HEK293 (cell line): ENCODE data around the gene TRIM2.
A peak's percentile ranks its signal among the peaks of the same experiment; 100 is the strongest.

Experiments used
- BCL11A ChIP-seq: fragments of 450-650 bp; formaldehyde crosslinking; IDR thresholded peaks from 2 replicates; pipeline ENCODE4 v1.5.1; 2016; ENCODE audit warnings: low read depth, missing biosample characterization, missing genetic modification characterization
- BCL11B ChIP-seq: fragments of 450-650 bp; formaldehyde crosslinking; IDR thresholded peaks from 2 replicates; pipeline ENCODE4 v1.5.1; 2016; ENCODE audit warnings: low read depth, missing biosample characterization, missing genetic modification characterization
- HOXC10 ChIP-seq: sonication (generic); formaldehyde crosslinking; IDR thresholded peaks from 2 replicates; pipeline ENCODE4 v1.8.1; 2023; ENCODE audit warnings: mild to moderate bottlenecking, missing genetic modification reagents
- IKZF3 ChIP-seq: fragments of 450-650 bp; IDR thresholded peaks from 2 replicates; pipeline ENCODE4 v1.5.0; 2018; ENCODE audit warnings: missing biosample characterization, mild to moderate bottlenecking, missing genetic modification characterization, moderate library complexity
- INSM2 ChIP-seq: fragments of 450-650 bp; formaldehyde crosslinking; IDR thresholded peaks from 2 replicates; pipeline ENCODE4 v1.5.1; 2016; ENCODE audit warnings: missing biosample characterization, missing genetic modification characterization
- PRDM1 ChIP-seq: fragments of 450-650 bp; formaldehyde crosslinking; IDR thresholded peaks from 2 replicates; pipeline ENCODE4; 2016; ENCODE audit warnings: missing biosample characterization, missing genetic modification characterization
- PRDM4 ChIP-seq: fragments of 450-650 bp; formaldehyde crosslinking; IDR thresholded peaks from 2 replicates; pipeline ENCODE4 v1.5.1; 2017; ENCODE audit warnings: missing biosample characterization, missing genetic modification characterization
- ZBTB1 ChIP-seq: fragments of 450-650 bp; formaldehyde crosslinking; IDR thresholded peaks from 2 replicates; pipeline ENCODE4 v1.5.1; 2016; ENCODE audit warnings: missing biosample characterization, missing genetic modification characterization
- ZBTB44 ChIP-seq: fragments of 450-650 bp; IDR thresholded peaks from 2 replicates; pipeline ENCODE4 v1.5.1; 2018; ENCODE audit warnings: missing biosample characterization, mild to moderate bottlenecking, missing genetic modification characterization
- ZEB2 ChIP-seq: fragments of 450-650 bp; formaldehyde crosslinking; IDR thresholded peaks from 2 replicates; pipeline ENCODE4 v1.5.1; 2016; ENCODE audit warnings: missing biosample characterization, missing genetic modification characterization
- ZFP41 ChIP-seq: fragments of 450-650 bp; formaldehyde crosslinking; IDR thresholded peaks from 2 replicates; pipeline ENCODE4 v1.5.1; 2016; ENCODE audit warnings: missing biosample characterization, missing genetic modification characterization, borderline replicate concordance
- ZFP69B ChIP-seq: fragments of 450-650 bp; formaldehyde crosslinking; IDR thresholded peaks from 2 replicates; pipeline ENCODE4 v1.5.1; 2016; ENCODE audit warnings: missing biosample characterization, missing genetic modification characterization
- ZNF169 ChIP-seq: fragments of 450-650 bp; formaldehyde crosslinking; IDR thresholded peaks from 2 replicates; pipeline ENCODE4 v1.5.1; 2016; ENCODE audit warnings: missing biosample characterization, missing genetic modification characterization
- ZNF184 ChIP-seq: fragments of 450-650 bp; IDR thresholded peaks from 2 replicates; pipeline ENCODE4 v1.5.1; 2018; ENCODE audit warnings: missing biosample characterization, mild to moderate bottlenecking, missing genetic modification characterization
- ZNF19 ChIP-seq: fragments of 450-650 bp; formaldehyde crosslinking; IDR thresholded peaks from 2 replicates; pipeline ENCODE4; 2016; ENCODE audit warnings: missing biosample characterization, missing genetic modification characterization, low read depth
- ZNF23 ChIP-seq: fragments of 450-650 bp; formaldehyde crosslinking; IDR thresholded peaks from 2 replicates; pipeline ENCODE4 v1.5.1; 2016; ENCODE audit warnings: missing biosample characterization, missing genetic modification characterization, borderline replicate concordance
- ZNF354C ChIP-seq: fragments of 450-650 bp; formaldehyde crosslinking; IDR thresholded peaks from 2 replicates; pipeline ENCODE4 v1.5.1; 2016; ENCODE audit warnings: missing biosample characterization, missing genetic modification characterization, low read depth, borderline replicate concordance
- ZNF366 ChIP-seq: fragments of 450-650 bp; formaldehyde crosslinking; conservative IDR thresholded peaks from 2 replicates; pipeline ENCODE4 v1.5.1; 2016; ENCODE audit warnings: missing biosample characterization, missing genetic modification characterization
- ZNF449 ChIP-seq: fragments of 450-650 bp; formaldehyde crosslinking; IDR thresholded peaks from 2 replicates; pipeline ENCODE4 v1.5.1; 2017; ENCODE audit warnings: missing biosample characterization, mild to moderate bottlenecking, missing genetic modification characterization, moderate library complexity
- ZNF555 ChIP-seq: fragments of 450-650 bp; formaldehyde crosslinking; conservative IDR thresholded peaks from 2 replicates; pipeline ENCODE4 v1.5.1; 2017; ENCODE audit warnings: missing biosample characterization, mild to moderate bottlenecking, missing genetic modification characterization, inconsistent platforms
- ZNF561 ChIP-seq: fragments of 450-650 bp; IDR thresholded peaks from 2 replicates; pipeline ENCODE4 v1.5.1; 2018; ENCODE audit warnings: missing biosample characterization, missing genetic modification characterization, borderline replicate concordance
- ZNF585B ChIP-seq: fragments of 450-650 bp; formaldehyde crosslinking; IDR thresholded peaks from 2 replicates; pipeline ENCODE4 v1.5.1; 2016; ENCODE audit warnings: missing biosample characterization, missing genetic modification characterization
- ZNF621 ChIP-seq: fragments of 450-650 bp; formaldehyde crosslinking; IDR thresholded peaks from 2 replicates; pipeline ENCODE4 v1.5.1; 2017; ENCODE audit warnings: missing biosample characterization, missing genetic modification characterization
- ZNF654 ChIP-seq: fragments of 450-650 bp; formaldehyde crosslinking; IDR thresholded peaks from 2 replicates; pipeline ENCODE4 v1.5.1; 2016; ENCODE audit warnings: low read depth, missing biosample characterization, missing genetic modification characterization
- ZNF658 ChIP-seq: fragments of 450-650 bp; formaldehyde crosslinking; IDR thresholded peaks from 2 replicates; pipeline ENCODE4; 2016; ENCODE audit warnings: missing biosample characterization, missing genetic modification characterization
- ZNF660 ChIP-seq: fragments of 450-650 bp; IDR thresholded peaks from 2 replicates; pipeline ENCODE4 v1.5.1; 2018; ENCODE audit warnings: missing biosample characterization, mild to moderate bottlenecking, missing genetic modification characterization
- ZNF701 ChIP-seq: fragments of 450-650 bp; formaldehyde crosslinking; IDR thresholded peaks from 2 replicates; pipeline ENCODE4 v1.5.1; 2016; ENCODE audit warnings: missing biosample characterization, missing genetic modification characterization
- ZNF704 ChIP-seq: fragments of 450-650 bp; formaldehyde crosslinking; IDR thresholded peaks from 2 replicates; pipeline ENCODE4 v1.5.1; 2016; ENCODE audit warnings: missing biosample characterization, missing genetic modification characterization
- ZNF776 ChIP-seq: fragments of 450-650 bp; formaldehyde crosslinking; IDR thresholded peaks from 2 replicates; pipeline ENCODE4 v1.5.0; 2017; ENCODE audit warnings: missing biosample characterization, missing genetic modification characterization, borderline replicate concordance
- ZNF777 ChIP-seq: fragments of 450-650 bp; formaldehyde crosslinking; IDR thresholded peaks from 2 replicates; pipeline ENCODE4 v1.5.1; 2017; ENCODE audit warnings: missing biosample characterization, missing genetic modification characterization, borderline replicate concordance
- ZNF830 ChIP-seq: fragments of 450-650 bp; IDR thresholded peaks from 2 replicates; pipeline ENCODE4 v1.5.0; 2018; ENCODE audit warnings: missing biosample characterization, missing genetic modification characterization, low read depth, mild to moderate bottlenecking, moderate library complexity
- ZSCAN23 ChIP-seq: fragments of 450-650 bp; formaldehyde crosslinking; IDR thresholded peaks from 2 replicates; pipeline ENCODE4 v1.5.1; 2016; ENCODE audit warnings: missing biosample characterization, missing genetic modification characterization

TRIM2 gene

GRCh38 chr4:153221783-153222706 is 17.8 kb downstream of the TRIM2 start (continued):
- TF ChIP-seq ZNF169 (tag by site-specific recombination) (no peak), ZBTB1 (tag by site-specific recombination) (no peak), PRDM1 (tag by site-specific recombination) (0 out of 2 replicates have a peak, but pooled peaks have one; percentile 51), ZNF701 (tag by site-specific recombination) (no peak), ZNF621 (tag by site-specific recombination) (peak; percentile 62; the same call in 1 of the 2 replicates), PRDM4 (tag by site-specific recombination) (no peak), ZBTB44 (tag by site-specific recombination) (peak; percentile 26; the same call in 1 of the 2 replicates), ZNF585B (tag by site-specific recombination) (no peak), BCL11B (tag by site-specific recombination) (no peak), ZNF654 (tag by site-specific recombination) (no peak), ZFP41 (tag by site-specific recombination) (no peak), ZNF19 (tag by site-specific recombination) (no peak), ZNF449 (tag by site-specific recombination) (no peak), BCL11A (no peak), ZEB2 (tag by site-specific recombination) (no peak), ZNF23 (tag by site-specific recombination) (no peak), ZNF777 (tag by site-specific recombination) (no peak; the same call in 1 of the 2 replicates), HOXC10 (CRISPR knock-in tag) (no peak), ZNF776 (tag by site-specific recombination) (peak; percentile 95), ZNF354C (no peak), ZNF366 (tag by site-specific recombination) (peak; percentile 100), ZNF658 (tag by site-specific recombination) (no peak), ZNF184 (tag by site-specific recombination) (no peak), ZNF830 (tag by site-specific recombination) (no peak), ZNF660 (peak; percentile 63; the same call in 1 of the 2 replicates), ZNF555 (tag by site-specific recombination) (no peak), INSM2 (tag by site-specific recombination) (0 out of 2 replicates have a peak, but pooled peaks have one; percentile 51), ZSCAN23 (tag by site-specific recombination) (0 out of 2 replicates have a peak, but pooled peaks have one; percentile 26), ZNF561 (tag by site-specific recombination) (no peak), ZFP69B (tag by site-specific recombination) (peak; percentile 64; the same call in 1 of the 2 replicates), ZNF704 (tag by site-specific recombination) (no peak), IKZF3 (no peak)
